ENCODE data around the gene LTBP2.

The LTBP2 gene

DNA sequence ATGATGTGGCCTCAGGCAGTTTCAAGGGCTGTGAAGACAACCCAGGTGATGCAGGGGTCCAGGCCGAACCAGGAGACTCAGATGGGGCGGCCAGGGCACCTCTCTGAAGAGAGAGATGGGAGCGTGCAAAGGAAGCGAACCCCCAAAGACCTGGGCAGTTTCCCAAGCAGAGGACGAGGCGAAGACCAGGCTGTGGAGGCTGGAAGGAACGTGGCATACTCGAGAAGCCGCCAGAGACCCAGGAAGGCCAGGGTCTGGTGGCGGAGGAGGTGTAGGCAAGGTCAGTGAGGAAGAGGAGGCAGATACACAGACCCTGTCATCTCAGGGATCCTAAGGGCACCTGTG, 24.7 kb downstream of the LTBP2 start:
- DNase-seq: no peak

DNA sequence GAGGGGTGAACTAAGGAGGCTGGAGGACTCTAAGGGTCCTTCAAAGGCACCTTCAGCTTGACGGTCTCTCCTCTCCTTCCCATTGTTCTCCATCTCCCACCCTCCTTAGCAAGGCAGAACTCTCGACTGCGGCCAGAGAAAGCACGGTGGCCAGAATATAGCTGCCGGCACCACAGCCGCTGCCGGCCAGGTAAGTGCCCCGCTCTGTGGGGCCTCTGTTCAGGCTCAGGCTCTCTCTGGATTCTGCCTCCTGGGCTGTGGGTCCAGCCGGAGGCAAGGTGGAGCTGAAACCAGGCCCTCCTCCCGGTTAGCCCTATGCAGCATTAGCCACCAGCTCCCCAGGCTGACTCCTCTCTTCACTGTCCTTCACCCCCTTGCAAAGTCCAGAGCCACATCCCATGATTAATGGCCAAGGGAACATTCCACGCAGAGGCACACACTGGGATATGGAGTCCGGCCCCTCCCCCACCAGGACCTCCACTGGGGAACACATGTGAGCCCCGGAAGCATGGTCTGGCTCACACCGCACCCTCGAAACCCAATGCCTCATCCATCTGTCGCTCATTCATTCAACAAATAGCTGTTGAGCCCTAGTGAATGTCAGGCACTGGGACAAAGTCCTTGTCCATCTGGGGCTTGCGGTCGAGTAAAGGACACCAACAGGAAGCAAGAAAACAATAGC, 25.2 kb downstream of the LTBP2 start:
- DNase-seq: no peak

DNA sequence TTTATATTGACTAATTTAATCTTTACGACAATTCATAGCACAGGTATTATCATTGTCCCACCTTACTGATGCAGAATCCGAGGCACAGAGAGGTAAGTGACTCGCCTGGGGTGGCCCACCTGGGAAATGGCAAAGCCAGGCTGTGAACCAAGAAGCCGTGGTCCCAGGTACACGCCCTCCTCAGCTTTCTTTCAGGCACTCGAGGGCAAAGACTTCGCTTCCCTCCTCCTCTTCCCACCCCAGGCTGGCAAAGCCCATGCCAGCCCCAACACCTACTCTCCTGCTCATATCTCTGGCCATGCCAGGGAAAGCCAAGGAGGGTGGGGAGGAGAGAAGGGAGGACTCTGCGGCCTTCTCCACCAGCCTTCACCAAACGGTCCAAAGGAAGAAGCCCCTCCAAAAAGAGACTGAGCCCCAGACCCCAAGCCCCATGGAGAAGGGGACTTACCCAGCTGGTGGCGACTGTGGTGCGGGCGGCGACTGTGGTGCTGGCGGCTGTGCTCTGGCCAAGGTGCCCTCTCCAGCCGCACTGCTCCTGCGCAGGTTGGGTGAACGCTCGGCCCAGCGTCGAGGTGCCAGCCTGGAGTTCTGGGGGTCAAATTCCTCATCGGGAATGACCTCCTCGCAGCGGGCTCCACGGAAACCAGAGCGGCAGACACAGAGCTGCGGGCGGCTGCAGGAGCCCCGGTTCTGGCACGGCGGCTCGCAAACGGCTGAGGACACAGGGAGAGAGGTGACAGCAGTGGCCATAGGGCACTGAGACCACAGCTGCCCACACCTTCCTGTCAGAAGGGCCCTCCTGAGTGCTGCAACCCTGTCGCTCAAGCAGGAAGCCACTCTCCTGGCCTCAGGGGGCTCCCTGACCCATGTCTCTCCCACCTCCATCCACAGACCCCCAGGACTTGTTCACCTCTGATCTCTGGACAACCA, 26.4 kb downstream of the LTBP2 start:
- DNase-seq: no peak

DNA sequence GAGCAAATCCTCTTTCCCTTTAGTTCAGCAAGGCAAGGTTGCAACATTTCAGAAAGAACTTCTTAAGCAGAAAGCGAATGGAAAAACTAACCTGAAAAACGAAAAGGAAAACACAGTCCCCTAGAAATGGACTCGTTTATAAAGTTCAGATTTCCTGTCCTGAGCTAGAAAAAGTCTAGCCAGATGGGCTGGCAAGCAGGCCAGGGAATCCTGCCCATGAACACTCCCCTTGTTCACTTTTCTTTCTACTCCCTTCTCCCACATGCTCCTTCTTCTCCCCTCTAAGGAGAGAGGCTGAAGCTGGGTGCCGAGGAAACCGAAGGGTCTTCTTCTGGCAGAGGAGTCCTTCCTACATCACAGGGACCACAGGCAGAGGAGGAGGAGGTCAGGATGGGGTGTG, 27.1 kb downstream of the LTBP2 start:
- DNase-seq: no peak

DNA sequence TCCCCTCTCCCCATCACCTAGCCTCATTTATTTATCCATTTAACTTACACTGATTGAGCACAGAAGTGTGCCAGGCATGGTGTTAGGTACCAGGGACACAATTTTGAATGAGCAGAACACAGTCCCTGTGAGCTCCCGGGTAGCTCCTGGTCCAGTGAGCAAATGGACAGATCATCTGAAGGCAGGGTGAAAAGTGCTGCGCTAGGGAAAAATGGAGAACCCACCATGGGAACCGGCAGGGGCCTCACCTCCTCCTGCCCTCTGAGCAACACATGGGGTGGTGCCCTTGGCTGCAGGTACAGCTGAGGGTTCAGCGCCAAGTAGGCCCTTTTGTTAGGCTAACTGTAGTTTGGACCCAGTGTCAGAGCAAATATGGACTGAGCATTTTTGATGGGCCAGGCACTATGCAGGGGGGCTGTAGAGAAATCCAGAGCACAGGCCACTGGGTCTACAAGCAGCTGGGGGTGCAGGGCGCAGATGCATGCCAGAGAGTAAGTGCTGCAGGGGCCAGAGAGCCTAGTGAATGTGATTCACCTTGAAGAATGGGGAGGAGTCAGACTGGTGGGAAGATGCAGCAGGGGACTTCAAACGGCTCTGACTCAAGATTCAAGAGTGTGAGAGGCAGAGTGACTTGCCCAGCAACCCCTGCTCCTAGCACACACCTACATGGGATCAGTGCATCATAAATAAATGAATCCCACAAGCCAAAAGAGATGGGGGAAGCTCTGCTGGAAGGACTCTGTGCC, 28.2 kb downstream of the LTBP2 start:
- no peak for DNase-seq

DNA sequence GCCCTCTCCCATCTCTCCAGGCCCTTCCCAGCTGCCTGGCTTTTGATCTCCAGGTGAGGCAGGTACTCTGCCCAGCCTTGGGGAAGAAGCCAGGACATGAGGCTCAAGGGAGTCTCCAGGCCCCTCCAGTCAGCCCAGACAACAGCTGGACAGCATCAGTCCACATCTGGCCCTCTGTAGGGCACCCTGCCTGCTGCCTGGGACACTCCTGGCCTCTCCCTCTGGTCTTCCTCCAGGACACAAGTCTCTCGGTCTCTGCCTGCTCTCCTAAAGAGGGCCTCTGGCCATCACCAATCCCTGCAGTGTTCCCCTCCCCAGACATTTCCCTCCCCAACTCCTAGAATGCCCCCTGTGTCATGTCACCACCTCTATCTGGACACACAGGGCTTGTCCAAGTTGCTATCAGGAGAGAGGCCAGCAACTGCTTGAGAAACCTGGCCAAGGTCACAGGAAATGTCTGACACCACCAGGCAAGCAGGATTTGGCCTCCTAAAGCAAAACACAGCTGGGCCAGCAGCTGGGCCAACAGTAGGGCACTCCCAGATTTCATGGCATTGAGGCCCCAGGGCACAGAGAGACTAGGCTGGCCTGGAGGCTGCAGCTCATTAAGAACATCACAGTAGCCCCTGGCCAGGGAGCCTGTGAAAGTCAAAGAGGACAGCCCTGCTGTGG, 29.0 kb downstream of the LTBP2 start:
- no peak for DNase-seq

DNA sequence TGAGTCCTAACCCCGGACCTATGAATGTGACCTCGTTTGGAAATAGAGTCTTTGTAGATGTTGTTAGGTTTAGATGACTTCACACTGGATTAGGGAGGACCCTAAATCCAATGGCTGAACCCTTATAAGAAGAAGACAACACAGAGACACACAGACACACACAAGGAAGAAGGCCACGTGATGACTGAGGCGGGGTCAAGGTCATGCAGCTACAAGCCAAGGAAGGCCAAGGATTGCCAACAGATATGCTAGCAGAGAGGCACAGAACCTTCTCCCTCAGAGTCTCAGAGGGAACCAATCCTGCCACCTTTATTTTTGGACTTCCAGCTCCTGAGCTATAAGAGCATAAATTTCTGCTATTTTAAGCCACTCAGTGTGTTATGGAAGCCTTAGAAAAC, 31.8 kb downstream of the LTBP2 start:
- DNase-seq: no peak

DNA sequence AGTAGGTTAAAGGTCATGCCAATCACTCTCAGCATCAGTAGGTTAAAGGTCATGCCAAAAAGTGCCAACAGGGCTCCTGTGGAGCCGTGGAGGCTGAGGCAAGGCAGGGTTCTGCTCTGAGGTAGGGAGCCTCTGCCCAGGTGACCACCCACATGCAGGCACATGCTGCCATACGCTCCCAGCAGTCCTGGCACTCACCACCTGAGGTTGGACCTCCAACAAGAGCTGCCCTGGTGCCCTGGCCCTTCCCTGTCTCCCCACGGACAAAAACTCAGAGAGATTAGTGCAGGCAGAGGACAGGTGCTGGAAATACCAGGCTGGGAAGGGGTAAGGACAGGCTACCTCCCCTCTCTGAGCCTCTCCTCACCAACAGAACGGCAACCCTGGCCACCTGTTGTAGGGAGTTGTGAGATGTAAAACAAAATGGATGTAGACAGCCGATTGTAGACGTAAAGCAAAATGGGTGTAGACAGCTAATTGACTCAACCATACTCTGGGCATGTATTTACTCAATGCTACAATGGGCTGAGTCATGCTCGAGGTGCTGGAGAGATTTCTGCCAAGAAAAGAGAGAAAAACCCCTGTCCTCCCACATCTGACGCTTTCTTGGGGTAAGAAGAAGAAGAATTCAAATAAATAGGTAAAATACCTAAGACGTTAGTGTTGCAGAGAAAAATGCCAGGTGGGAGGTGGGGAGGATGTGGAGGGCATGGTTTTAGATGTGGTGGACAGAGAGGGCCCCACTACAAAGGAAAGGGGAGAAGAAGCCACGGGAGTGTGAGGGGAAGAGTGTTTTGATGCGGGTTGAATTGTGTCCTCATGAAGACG, 32.4 kb downstream of the LTBP2 start:
- no peak for DNase-seq

DNA sequence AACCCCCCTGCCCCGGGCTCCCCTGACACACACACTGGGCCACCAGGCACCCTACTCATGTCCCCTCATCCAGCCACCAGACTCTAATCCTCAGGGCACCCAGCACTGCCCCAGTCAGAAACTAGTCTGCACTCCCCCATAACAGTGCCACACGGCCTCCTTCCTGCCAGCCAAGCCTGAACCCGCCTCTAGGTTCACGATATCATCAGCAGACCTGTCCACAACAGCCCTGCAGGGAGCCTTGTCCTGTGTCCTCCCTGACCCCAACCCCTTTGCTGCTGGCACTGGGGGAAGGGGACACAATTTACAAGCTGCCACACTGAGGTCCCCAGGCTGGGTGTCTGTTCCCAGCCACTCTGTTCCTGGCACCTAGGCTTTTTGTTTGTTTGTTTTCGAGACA, 33.6 kb downstream of the LTBP2 start:
- no peak for DNase-seq

DNA sequence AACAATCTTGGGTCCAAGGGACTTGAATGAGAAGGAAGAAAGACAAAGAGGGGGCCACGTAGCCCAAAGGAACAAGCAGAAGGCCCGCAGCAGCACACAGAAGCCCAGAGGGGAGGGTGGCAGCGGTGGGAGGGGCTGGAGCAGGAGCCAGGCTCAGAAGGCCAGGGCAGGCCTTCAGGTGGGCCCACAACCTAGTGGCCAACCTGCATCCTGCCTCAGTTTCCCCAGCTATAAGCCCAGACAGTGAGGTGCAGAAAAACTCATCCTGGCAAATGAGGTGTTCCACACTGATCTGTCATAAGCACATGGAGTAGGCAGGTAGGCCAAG, 34.1 kb downstream of the LTBP2 start:
- no peak for DNase-seq

DNA sequence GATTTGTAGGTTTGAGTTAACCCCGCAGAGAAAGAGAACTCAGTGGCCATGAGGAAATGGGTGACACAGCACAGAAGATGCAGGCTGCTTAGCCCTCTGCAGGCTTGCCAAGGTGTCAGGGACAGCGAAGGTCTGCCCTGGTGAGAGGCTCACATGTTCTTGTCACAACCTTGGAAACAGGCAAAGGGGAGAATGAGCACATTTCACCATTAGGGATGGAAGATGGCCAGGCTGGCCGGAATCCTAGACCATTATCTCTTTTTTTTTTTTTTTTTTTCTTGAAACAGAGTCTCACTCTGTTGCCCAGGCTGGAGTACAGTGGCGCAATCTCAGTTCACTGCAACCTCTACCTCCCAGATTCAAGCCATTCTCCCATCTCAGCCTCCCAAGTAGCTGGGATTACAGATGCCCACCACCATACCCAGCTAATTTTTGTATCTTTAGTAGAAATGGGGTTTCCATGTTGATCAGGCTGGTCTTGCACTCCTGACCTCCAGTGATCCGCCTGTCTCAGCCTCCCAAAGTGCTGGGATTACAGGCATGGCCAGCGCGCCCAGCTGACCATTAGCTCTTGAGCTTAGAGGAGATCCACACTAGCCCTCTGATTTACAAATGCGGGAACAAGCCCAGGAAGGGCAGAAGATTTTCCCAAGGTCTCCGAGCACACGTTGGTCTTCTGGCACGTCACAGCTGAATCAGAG, 34.6 kb downstream of the LTBP2 start:
- no peak for DNase-seq

DNA sequence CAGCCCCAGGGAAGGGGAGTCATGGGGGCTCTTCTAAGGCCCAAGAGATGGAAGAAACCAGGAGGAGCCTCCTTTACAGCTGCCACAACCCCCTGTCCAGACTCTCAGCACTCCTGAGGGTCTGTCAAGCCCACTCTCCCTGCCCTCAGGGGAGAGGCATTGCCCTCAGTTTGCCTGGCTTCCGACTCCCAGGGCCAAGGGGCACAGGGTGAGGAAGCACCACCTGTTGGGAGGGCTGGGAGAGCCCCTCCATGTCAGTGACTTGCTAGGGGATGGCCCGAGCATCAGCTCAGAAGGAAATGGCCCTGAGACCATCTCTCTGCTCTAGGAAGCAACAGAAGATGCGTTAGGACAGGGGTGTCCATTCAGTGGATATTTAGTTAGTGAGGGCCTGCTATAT, 36.1 kb downstream of the LTBP2 start:
- no peak for DNase-seq

DNA sequence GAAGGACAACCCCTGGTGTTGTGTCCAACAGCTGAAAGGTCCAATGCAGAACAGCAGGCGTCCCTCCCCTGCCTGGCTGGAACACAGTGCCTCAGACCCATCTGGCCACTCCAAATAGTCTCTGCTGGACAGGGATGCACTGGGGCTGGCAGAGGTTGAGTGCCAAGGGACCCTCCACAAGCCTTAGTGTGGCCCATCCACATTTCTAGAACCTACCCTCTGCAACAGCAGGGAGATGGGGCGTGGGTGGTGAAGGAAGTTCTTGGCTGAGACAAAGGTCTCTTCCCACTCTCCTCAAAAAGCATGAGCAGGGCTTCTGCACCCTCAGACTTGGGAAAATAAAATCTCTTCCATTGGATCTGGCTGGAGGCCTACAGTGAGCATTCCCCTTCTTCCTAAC, 36.5 kb downstream of the LTBP2 start:
- DNase-seq: no peak

DNA sequence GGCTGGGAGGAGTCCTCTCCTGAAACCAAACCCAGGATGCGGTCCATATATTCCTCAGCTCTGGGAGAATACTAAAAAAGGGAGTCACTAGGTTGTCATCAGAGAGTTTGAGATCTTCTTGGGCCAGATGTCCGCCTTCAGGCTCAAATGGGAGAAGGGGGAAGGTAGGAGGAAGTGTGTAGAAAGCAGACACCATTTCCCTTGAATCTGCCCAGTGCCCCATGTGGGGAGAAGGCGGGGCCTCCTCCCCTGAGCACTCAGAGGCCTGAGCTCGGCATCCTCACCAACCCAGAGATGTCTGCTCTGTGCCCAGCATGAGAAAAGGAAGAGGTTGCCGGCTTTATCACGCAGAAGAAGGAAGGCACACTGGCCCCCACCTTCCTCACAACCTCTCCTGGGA, 37.3 kb downstream of the LTBP2 start:
- DNase-seq: no peak

DNA sequence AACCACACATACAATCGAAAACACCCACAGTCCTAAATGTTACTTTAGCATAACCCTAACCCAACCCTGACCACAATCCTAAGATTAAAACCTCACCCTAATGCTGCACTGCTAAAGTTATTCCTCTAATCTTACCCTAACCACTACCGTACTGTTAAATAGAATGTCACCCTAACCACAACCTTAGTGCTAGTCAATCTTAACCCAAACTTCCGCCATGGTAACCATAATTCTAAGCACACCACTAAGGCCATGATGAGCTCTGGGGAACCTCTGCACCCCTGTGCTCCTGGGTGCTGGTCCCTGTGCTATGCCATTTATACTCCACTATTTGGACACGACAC, 38.0 kb downstream of the LTBP2 start:
- no peak for DNase-seq

DNA sequence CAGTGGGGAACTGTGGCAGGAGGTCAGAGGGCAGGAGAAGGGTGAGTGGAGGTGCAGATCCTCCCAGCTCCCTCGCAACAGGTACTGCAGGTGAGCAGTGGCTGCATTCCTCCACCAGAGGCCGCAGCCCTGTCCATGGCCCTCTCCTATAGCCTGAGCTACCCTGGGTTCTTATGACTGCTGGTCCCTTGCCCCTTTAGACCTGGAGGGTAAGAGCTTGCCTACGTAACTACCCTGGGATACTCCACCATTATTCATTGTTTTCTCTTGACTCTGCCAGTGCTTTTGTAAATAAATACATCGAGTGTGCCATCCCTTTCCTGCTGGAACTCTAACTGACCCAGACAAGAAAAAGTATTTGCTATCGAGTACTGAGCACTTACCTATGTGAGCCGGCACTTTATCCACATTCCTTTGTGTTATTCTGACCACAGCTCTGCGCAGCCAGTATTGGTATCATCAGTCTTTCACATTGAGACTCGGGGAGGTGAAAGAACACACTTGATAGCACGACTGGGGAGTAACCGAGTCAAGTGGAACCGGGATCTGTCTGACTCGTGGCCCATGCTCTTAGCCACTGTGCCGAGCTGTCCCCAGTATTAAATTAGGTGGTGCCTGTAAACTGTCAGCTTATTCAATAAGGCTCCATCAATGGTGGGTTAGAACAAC, 38.5 kb downstream of the LTBP2 start:
- DNase-seq: no peak

DNA sequence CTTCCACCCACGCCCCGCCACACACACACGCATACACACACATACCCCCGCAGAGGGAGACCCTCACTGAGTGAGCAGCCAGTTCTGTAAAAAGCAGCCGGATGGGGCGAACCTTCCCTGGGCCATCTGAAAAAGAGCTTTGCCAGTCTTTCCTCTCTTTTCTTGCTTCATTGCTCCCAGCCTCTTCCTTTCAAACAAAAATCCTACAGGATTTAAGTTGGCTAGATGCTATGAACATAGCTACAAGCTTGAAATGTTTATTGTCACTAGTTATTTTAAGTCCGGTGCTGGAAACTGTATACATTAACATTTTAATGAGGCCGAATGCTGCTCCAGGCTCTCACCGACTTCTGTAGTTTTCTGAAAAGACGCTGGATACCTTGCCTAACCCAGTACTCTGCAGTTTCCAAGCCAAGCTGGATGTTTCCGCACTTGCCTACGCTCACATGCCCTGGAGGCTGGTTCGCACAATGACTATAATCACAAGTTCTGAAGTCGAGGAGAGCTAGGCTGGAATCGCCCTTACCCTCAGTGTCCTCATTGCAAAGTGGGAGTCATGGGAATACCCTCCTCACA, 39.2 kb downstream of the LTBP2 start:
- DNase-seq: no peak

DNA sequence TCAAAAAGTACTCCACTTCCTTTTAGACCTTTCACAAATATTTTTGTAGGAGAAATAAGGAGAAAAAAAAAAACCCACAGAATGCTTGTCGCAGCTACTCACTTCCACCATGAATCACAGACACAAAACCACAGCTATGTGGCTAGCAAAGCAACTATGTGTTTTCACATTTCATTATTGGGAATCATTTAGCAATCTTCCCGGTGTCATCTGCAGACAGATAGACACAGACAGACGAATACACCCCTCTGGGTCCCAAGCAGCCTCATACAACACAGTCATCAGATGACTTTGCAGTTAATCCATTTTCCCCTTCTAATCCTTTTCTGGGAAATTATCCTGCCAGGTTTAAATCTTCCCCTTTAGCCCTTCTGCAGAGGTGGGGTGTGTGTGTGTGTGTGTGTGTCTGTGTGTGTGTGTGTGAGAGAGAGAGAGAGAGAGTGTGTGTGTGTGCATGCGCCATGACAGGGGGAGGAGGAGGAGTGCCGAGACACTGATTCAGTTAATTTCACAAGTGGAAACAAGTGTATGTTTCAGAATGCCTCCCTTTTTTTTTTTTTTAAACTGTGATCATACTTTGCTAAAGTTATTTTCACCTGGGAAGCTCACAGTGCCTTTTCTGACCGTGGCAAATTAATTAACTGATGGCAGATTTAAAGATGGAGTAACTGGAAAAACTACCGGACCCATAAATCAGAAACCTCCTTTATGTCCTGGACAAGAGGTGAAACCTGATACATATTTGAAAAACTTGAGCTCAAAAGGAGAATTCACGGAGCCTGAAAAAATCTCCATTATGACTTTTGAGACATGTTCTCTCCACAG, 39.9 kb downstream of the LTBP2 start:
- DNase-seq: no peak

DNA sequence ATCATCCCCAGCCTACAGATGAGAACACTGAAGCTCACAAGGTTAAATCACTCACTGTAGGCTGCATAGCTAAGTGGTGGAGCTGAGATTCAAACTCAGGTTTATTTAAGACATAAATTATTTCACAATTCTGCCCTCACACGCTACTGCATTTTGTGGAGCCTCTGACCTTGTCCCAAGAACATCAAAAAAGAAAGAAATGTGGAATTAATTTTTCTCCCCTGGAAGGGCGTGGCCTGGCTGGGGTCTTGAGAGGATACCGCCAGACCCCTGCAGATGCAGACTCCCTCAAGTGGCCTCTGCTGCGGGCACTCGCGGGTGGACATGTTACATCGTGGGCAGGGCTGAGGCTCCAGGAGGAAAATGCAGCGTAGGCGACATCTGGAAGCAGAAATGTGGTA, 40.6 kb downstream of the LTBP2 start:
- no peak for DNase-seq

DNA sequence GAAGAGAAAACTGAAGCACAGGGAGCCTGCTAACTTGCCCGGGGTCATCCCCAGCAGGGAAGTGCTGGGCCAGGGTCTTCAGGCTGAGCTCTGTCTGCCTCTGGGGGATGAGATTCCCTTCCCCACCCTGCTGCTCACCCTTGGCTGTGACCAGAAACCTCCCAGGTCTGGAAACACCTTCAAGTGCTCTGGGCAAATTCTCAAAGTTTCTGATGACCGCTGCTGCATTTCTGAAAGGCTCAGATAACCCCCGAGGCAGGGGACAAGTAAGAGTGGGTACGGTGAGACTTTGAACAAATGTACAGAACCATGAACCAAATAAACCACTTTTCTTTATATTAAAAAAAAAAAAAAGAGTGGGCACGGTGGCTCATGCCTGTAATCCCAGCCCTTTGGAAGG, 41.3 kb downstream of the LTBP2 start:
- no peak for DNase-seq
